ENCODE measurements around the gene CGA.

Gene CGA

GRCh38 chr6:87102151-87102621, 7.3 kb upstream of the CGA start:
- no peak for TF ChIP-seq CTCF (IDR thresholded peaks at IDR 0.05; ENCODE audit: insufficient read depth, missing control alignments)
- FAIRE-seq (no peak), DNase-seq (ENCODE audit: insufficient read length, low spot score) (no peak)

DNA sequence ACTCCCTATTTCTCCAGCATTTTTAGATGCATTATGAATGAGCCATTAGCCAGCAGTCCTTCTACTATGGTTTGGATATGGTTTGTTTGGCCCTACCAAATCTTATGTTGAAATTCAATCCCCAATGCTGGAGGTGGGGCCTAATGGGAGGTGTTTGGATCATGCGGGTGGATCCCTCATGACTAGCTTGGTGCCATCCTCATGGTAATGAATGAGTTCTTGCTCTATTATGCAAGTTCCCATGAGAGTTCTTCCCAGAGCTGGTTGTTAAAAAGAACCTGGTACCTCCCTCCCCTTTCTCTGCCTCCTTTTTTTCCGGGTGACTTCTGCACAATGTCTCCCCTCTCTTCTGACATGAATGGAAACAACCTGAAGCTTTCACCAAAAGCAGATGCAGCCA, 6.2 kb upstream of the CGA start:
- TF ChIP-seq CTCF (IDR thresholded peaks at IDR 0.05; ENCODE audit: insufficient read depth, missing control alignments), result no peak
- FAIRE-seq (no peak), DNase-seq (ENCODE audit: insufficient read length, low spot score) (no peak)

- TF ChIP-seq CTCF (IDR thresholded peaks at IDR 0.05; ENCODE audit: insufficient read depth, missing control alignments), result no peak
- no peak for FAIRE-seq
- no peak for DNase-seq (ENCODE audit: insufficient read length, low spot score)
Measured at GRCh38 chr6:87100216-87100615, 5.3 kb upstream of the CGA start.

- FAIRE-seq (no peak), DNase-seq (ENCODE audit: insufficient read length, low spot score) (no peak)
- TF ChIP-seq CTCF (IDR thresholded peaks at IDR 0.05; ENCODE audit: insufficient read depth, missing control alignments), result no peak
Measured at GRCh38 chr6:87099472-87099871, 4.6 kb upstream of the CGA start.

DNA sequence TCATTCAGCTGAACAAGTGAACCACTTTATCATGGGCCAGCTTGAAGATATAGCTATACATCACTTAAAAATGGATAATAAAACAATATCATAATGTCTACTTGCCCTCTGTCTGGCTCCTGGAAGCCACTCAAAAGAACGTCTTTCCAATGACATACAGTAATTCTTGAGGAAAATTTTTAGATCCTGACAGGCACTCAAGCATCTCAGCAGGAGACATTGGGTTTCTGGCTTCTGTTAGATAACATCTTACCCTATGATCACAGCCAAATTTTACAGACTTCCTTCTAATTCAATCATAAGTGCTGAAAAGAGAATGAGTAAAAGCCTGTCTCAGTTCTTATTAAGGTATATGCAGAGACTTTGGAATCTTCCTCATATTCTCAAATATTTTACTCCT, 330 bp downstream of the CGA start:
- DNase-seq (ENCODE audit: insufficient read length, low spot score) (no peak), FAIRE-seq (no peak)
- TF ChIP-seq CTCF (IDR thresholded peaks at IDR 0.05; ENCODE audit: insufficient read depth, missing control alignments), result no peak

DNA sequence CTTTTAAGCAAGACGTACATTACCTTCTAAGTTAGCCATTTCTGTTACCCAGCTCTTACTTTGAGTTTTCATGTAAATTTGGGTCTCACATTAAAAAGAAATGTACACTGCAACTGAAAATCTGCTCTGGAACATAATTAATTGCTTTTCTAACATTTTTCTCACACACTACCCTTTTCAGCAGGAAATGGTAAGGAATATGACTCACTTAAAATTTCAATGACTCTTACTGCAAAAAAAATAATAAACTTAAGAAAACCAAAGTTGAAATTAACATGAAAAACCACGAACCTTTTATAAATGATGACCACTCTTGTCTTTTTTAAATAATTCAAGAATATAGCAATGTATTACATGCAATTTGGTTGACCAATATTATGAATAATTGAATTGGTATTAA, 1.3 kb downstream of the CGA start:
- DNase-seq (ENCODE audit: insufficient read length, low spot score) (no peak), FAIRE-seq (no peak)
- no peak for TF ChIP-seq CTCF (IDR thresholded peaks at IDR 0.05; ENCODE audit: insufficient read depth, missing control alignments)

- TF ChIP-seq CTCF (IDR thresholded peaks at IDR 0.05; ENCODE audit: insufficient read depth, missing control alignments), result no peak
- FAIRE-seq, result no peak
- DNase-seq (ENCODE audit: insufficient read length, low spot score), result no peak
Measured at GRCh38 chr6:87093199-87093598, 1.7 kb downstream of the CGA start.
